ENCODE data around the gene TRIM14. TPM values are rescaled to one million over a fixed set of nuclear protein-coding genes. Genes with fewer than 3 reads are reported as not detected.

The TRIM14 gene
- total and polyA plus RNA-seq, 2 donors from 2014 or later = 11.3 to 26.3 TPM

- no peak overlapping the region for H3K9ac ChIP-seq (ENCODE audit: low read length in 3 of 3)
- FAIRE-seq (no peak), DNase-seq (no peak)
- no peaks in the 10 kb centered on the region for H3K4me1 ChIP-seq (ENCODE audit: control insufficient read depth in 2 of 3, insufficient read depth in 2 of 3, low read depth in 1 of 3, low read length in 3 of 3)
- TF ChIP-seq CTCF (IDR thresholded peaks at IDR 0.05; ENCODE audit: borderline replicate concordance, extremely low read depth, insufficient read depth) = no peak
- H3K36me3 ChIP-seq (ENCODE audit: control insufficient read depth in 2 of 3, insufficient read depth in 3 of 3, low read length in 3 of 3) = peaks cover 0 to 4% (median 3%) of the 10 kb centered on the region in 3 donors
- no peaks in the 10 kb centered on the region for H3K27me3 ChIP-seq (ENCODE audit: control insufficient read depth, insufficient read depth, low read length)
- H3K27ac ChIP-seq (ENCODE audit: low read depth in 2 of 2, low read length in 2 of 2) = no peak overlapping the region
- no peaks in the 10 kb centered on the region for H3K9me3 ChIP-seq (ENCODE audit: control insufficient read depth in 2 of 3, insufficient read depth in 1 of 3, low read length in 3 of 3)
- no peak overlapping the region for H3K4me3 ChIP-seq (ENCODE audit: low read length in 3 of 3)
- intact Hi-C loops (cut with DNase I) = no loop called here
Measured at GRCh38 chr9:98070704-98071103, 48.3 kb downstream of the TRIM14 start.

GRCh38 chr9:98069551-98069950, 49.5 kb downstream of the TRIM14 start:
- intact Hi-C loops (cut with DNase I) = no loop called here
- H3K27me3 ChIP-seq (ENCODE audit: control insufficient read depth, insufficient read depth, low read length) = no peaks in the 10 kb centered on the region
- H3K4me1 ChIP-seq (ENCODE audit: control insufficient read depth in 2 of 3, insufficient read depth in 2 of 3, low read depth in 1 of 3, low read length in 3 of 3) = no peaks in the 10 kb centered on the region
- no peaks in the 10 kb centered on the region for H3K9me3 ChIP-seq (ENCODE audit: control insufficient read depth in 2 of 3, insufficient read depth in 1 of 3, low read length in 3 of 3)
- DNase-seq (no peak), FAIRE-seq (no peak)
- H3K9ac ChIP-seq (ENCODE audit: low read length in 3 of 3) = no peak overlapping the region
- H3K36me3 ChIP-seq (ENCODE audit: control insufficient read depth in 2 of 3, insufficient read depth in 3 of 3, low read length in 3 of 3) = peaks cover 0 to 8% (median 5%) of the 10 kb centered on the region in 3 donors
- TF ChIP-seq CTCF (IDR thresholded peaks at IDR 0.05; ENCODE audit: borderline replicate concordance, extremely low read depth, insufficient read depth) = no peak
- no peak overlapping the region for H3K27ac ChIP-seq (ENCODE audit: low read depth in 2 of 2, low read length in 2 of 2)
- H3K4me3 ChIP-seq (ENCODE audit: low read length in 3 of 3) = no peak overlapping the region

- DNase-seq (no peak), FAIRE-seq (no peak)
- Histone ChIP-seq H3K27me3 (ENCODE audit: control insufficient read depth, insufficient read depth, low read length) (no peaks in the 10 kb centered on the region), H3K4me3 (ENCODE audit: low read length in 3 of 3) (no peak overlapping the region), H3K27ac (ENCODE audit: low read depth in 2 of 2, low read length in 2 of 2) (no peak overlapping the region), H3K9me3 (ENCODE audit: control insufficient read depth in 2 of 3, insufficient read depth in 1 of 3, low read length in 3 of 3) (no peaks in the 10 kb centered on the region), H3K9ac (ENCODE audit: low read length in 3 of 3) (no peak overlapping the region), H3K36me3 (ENCODE audit: control insufficient read depth in 2 of 3, insufficient read depth in 3 of 3, low read length in 3 of 3) (peaks cover 0 to 12% (median 10%) of the 10 kb centered on the region in 3 donors), H3K4me1 (ENCODE audit: control insufficient read depth in 2 of 3, insufficient read depth in 2 of 3, low read depth in 1 of 3, low read length in 3 of 3) (no peaks in the 10 kb centered on the region)
- no peak for TF ChIP-seq CTCF (IDR thresholded peaks at IDR 0.05; ENCODE audit: borderline replicate concordance, extremely low read depth, insufficient read depth)
- intact Hi-C loops (cut with DNase I) = no loop called here
Measured at GRCh38 chr9:98067184-98067583, 51.8 kb downstream of the TRIM14 start.

- FAIRE-seq = no peak
Measured at GRCh38 chr9:98066235-98066634, 52.8 kb downstream of the TRIM14 start.

More at GRCh38 chr9:98066235-98066634, 52.8 kb downstream of the TRIM14 start:
- Histone ChIP-seq H3K9ac (ENCODE audit: low read length in 3 of 3) (no peak overlapping the region), H3K27me3 (ENCODE audit: control insufficient read depth, insufficient read depth, low read length) (no peaks in the 10 kb centered on the region), H3K27ac (ENCODE audit: low read depth in 2 of 2, low read length in 2 of 2) (no peak overlapping the region), H3K4me1 (ENCODE audit: control insufficient read depth in 2 of 3, insufficient read depth in 2 of 3, low read depth in 1 of 3, low read length in 3 of 3) (no peaks in the 10 kb centered on the region), H3K4me3 (ENCODE audit: low read length in 3 of 3) (no peak overlapping the region), H3K9me3 (ENCODE audit: control insufficient read depth in 2 of 3, insufficient read depth in 1 of 3, low read length in 3 of 3) (no peaks in the 10 kb centered on the region), H3K36me3 (ENCODE audit: control insufficient read depth in 2 of 3, insufficient read depth in 3 of 3, low read length in 3 of 3) (peaks cover 0 to 11% (median 11%) of the 10 kb centered on the region in 3 donors)
- no peak for TF ChIP-seq CTCF (IDR thresholded peaks at IDR 0.05; ENCODE audit: borderline replicate concordance, extremely low read depth, insufficient read depth)
- DNase-seq = no peak
- intact Hi-C loops (cut with DNase I) = no loop called here

All from kidney (tissue), 14 donors.